Adrenal gland (tissue), 12 donors: Measurements from ENCODE around the gene SF3A1. TPM values are rescaled to one million over a fixed set of nuclear protein-coding genes. Genes with fewer than 3 reads are reported as not detected.
"Not testable (repeated sequence)": the region's sequence is repeated elsewhere in the genome, so short reads cannot be mapped to it uniquely, and the experiment has no call there.

Experiments used
- DNase-seq, 7 donors: peaks; one replicate each; pipeline ENCODE4 v3.0.0-alpha.2; 2019 to 2020
- H3K27ac ChIP-seq, 5 donors: fragments of 200-600 bp; sonication (generic) in 4 of 5; 1 replicate in 3 of 5; 2 replicates in 2 of 5; pipeline versions ENCODE4 v1.5.1 to v1.8.0; 2016 to 2020; ENCODE audit warnings: mild to moderate bottlenecking in 1 of 5
- H3K27me3 ChIP-seq: fragments of 200-600 bp; 2 replicates; pipeline ENCODE4 v1.8.0; 2021
- H3K36me3 ChIP-seq, 2 donors: fragments of 200-600 bp; replicated peaks in 1 of 2; 1 replicate in 1 of 2; 2 replicates in 1 of 2; pipeline versions ENCODE4 v1.5.1 to v1.8.0; 2018 to 2022
- H3K4me1 ChIP-seq, 2 donors: fragments of 200-600 bp; replicated peaks in 1 of 2; 1 replicate in 1 of 2; 2 replicates in 1 of 2; pipeline versions ENCODE4 v1.5.1 to v1.8.0; 2018 to 2021
- H3K4me3 ChIP-seq, 4 donors: fragments of 200-600 bp; sonication (generic) in 3 of 4; one replicate each; pipeline ENCODE4 v1.5.1; 2016 to 2018
- H3K9me3 ChIP-seq, 3 donors: fragments of 200-600 bp; sonication (generic) in 1 of 3; replicated peaks in 1 of 3; 1 replicate in 2 of 3; 2 replicates in 1 of 3; pipeline versions ENCODE4 v1.5.1 to v1.8.0; 2016 to 2021
- CTCF ChIP-seq, 6 experiments: fragments of 450-650 bp in 4 of 6; fragments of 200-600 bp in 2 of 6; sonication (generic) in 1 of 6; IDR thresholded peaks; 1 replicate in 5 of 6; 2 replicates in 1 of 6; pipeline versions ENCODE4 v1.5.1 to v1.8.0; 2016 to 2021; ENCODE audit warnings: antibody characterized with exemption in 6 of 6, mild to moderate bottlenecking in 2 of 6, moderate library complexity in 1 of 6
- POLR2A ChIP-seq, 2 donors: fragments of 450-650 bp; IDR thresholded peaks; one replicate each; pipeline ENCODE4 v1.6.1; 2017; ENCODE audit warnings: antibody characterized with exemption in 2 of 2, mild to moderate bottlenecking in 2 of 2, moderate library complexity in 1 of 2
- WGBS, 4 donors: extraction: QIAGEN DNeasy Blood & Tissue Kit in 2 of 4; methylation state at CpG; one replicate each; pipeline versions ENCODE4 v1.1.5 to v1.1.7; 2013 to 2017; 5-methylcytosine and 5-hydroxymethylcytosine counted together
- intact Hi-C, 2 donors: fragments of 100-400 bp; cut with DNase I; formaldehyde crosslinking; loops; one replicate each; pipeline versions ENCODE4 v1.14.1 to v1.15.0; 2022 to 2023
- polyA plus RNA-seq, 3 donors: library from polyadenylated mRNA; stranded (reverse); fragments of 200-250 nt in 2 of 3; fragments of 350-450 nt in 1 of 3; fragmentation: Illumina TruSeq in 1 of 3; extraction: RNeasy Lipid Tissue Mini Kit (QIAGEN cat#74804) in 1 of 3; gene quantifications; one replicate each; pipeline ENCODE4 v1.2.3, GENCODE V29; 2013 to 2014
- total RNA-seq, 9 donors: library from RNA; depleted of rRNA in 4 of 9; stranded (reverse); fragments of >200 nt in 4 of 9; fragments of 120-200 nt in 1 of 9; fragmentation: NEBNext Ultra II Directional in 1 of 9; extraction: Animal tissue kit (Norgen Biotek cat#: 25700) in 1 of 9; gene quantifications; one replicate each; pipeline versions ENCODE4 v1.1.0 to v1.2.4, GENCODE V29; 2013 to 2023
- donor health status: healthy with polysubstance abuse.
- donor health status: Bipolar disorder and iron deficiency.
- donor health status: DM: yes; HTN: yes; CAD: no.
- donor health status: DM: no; HTN: no; CAD: no.
- donor health status: DM: no; HTN: no; CAD: no.
- donor health status: DM: yes; HTN: yes; CAD: no.

The SF3A1 gene
- total and polyA plus RNA-seq, 12 donors: 15.7 to 212 (median 107) TPM

GRCh38 chr22:30344447-30345200 lies 12.1 kb downstream of the SF3A1 start:
- Histone ChIP-seq H3K27ac (no peak overlapping the region), H3K9me3 (no peaks in the 10 kb centered on the region), H3K4me3 (no peak overlapping the region), H3K27me3 (no peaks in the 10 kb centered on the region), H3K36me3 (peaks cover 0 to 100% of the 10 kb centered on the region in 2 donors), H3K4me1 (peaks cover 3 to 19% of the 10 kb centered on the region in 2 donors)
- TF ChIP-seq CTCF (IDR thresholded peaks at IDR 0.05) (no peak), POLR2A (IDR thresholded peaks at IDR 0.05) (no peak)
- WGBS, 4 donors: 89 to 93% (median 91%) methylated on average over 13 of the region's 13 CpGs
- intact Hi-C loops: no loop called here
- no peak for DNase-seq

GRCh38 chr22:30340911-30341685 lies 15.6 kb downstream of the SF3A1 start:
- peak; percentile 53 to 89 (median 78) for DNase-seq
- H3K27me3 ChIP-seq: no peaks in the 10 kb centered on the region

GRCh38 chr22:30338802-30339201 lies 17.9 kb downstream of the SF3A1 start:
- peak in 2 of 7 donors; percentile 38 to 52 for DNase-seq
- Histone ChIP-seq H3K27ac (no peak overlapping the region), H3K4me1 (peaks cover 3 to 19% of the 10 kb centered on the region in 2 donors), H3K27me3 (no peaks in the 10 kb centered on the region), H3K9me3 (no peaks in the 10 kb centered on the region), H3K36me3 (peaks cover 0 to 100% of the 10 kb centered on the region in 2 donors), H3K4me3 (no peak overlapping the region)
- intact Hi-C loops: no loop called here
- no peak for TF ChIP-seq POLR2A (IDR thresholded peaks at IDR 0.05)
- no peak for TF ChIP-seq CTCF (IDR thresholded peaks at IDR 0.05)
- whole genome bisulfite sequencing, 4 donors: 85 to 88% (median 86%) methylated on average over 7 of the region's 7 CpGs

More at GRCh38 chr22:30340911-30341685, 15.6 kb downstream of the SF3A1 start:
- 41 to 54% (median 45%) methylated on average over 8 to 16 of the region's 16 CpGs for WGBS, 4 donors
- intact Hi-C loops: no loop called here
- H3K36me3 ChIP-seq: peaks cover 0 to 100% of the 10 kb centered on the region in 2 donors
- H3K27ac ChIP-seq: peak overlapping the region in 4 of 5 donors; percentile 26 to 48 (median 42)
- H3K4me1 ChIP-seq: peaks cover 3 to 19% of the 10 kb centered on the region in 2 donors
- TF ChIP-seq POLR2A (IDR thresholded peaks at IDR 0.05): no peak
- TF ChIP-seq CTCF (IDR thresholded peaks at IDR 0.05): no peak
- H3K4me3 ChIP-seq: no peak overlapping the region
- H3K9me3 ChIP-seq: no peaks in the 10 kb centered on the region

- intact Hi-C loops, H3K27ac ChIP-seq, DNase-seq, H3K4me3 ChIP-seq, H3K27me3 ChIP-seq, H3K9me3 ChIP-seq: not testable (repeated sequence)
- H3K4me1 ChIP-seq: peaks cover 3 to 19% of the 10 kb centered on the region in 2 donors
- H3K36me3 ChIP-seq: peaks cover 0 to 100% of the 10 kb centered on the region in 2 donors
- WGBS, 4 donors: 73 to 86% (median 84%) methylated on average over 8 to 9 of the region's 9 CpGs
These were observed 18.4 kb downstream of the SF3A1 start for GRCh38 chr22:30338341-30338740.
